ENCODE measurements around the gene PHGDH. TPM values are rescaled to one million over a fixed set of nuclear protein-coding genes. Genes with fewer than 3 reads are reported as not detected.

PHGDH gene
- total RNA-seq, 2 donors from 2014 or later: 185 to 307 TPM

GRCh38 chr1:119676571-119677206 is 35.0 kb upstream of the PHGDH start:
- H3K9me3 ChIP-seq: no peaks in the 10 kb centered on the region
- H3K36me3 ChIP-seq: no peaks in the 10 kb centered on the region
- H3K27ac ChIP-seq: peak overlapping the region; percentile 17 to 62
- H3K27me3 ChIP-seq (replicated peaks; ENCODE audit: insufficient read depth): no peaks in the 10 kb centered on the region
- intact Hi-C loops (cut with DNase I): loop anchor here (10.0 kb wide), 1 partner anchor 302 kb away; no protein-coding TSS in a partner anchor
- no peaks in the 10 kb centered on the region for H3K4me1 ChIP-seq (replicated peaks)
- H3K4me3 ChIP-seq: no peak overlapping the region
- TF ChIP-seq POLR2A (IDR thresholded peaks at IDR 0.05): no peak
- no peak for TF ChIP-seq POLR2AphosphoS5 (IDR thresholded peaks at IDR 0.05)
- TF ChIP-seq, protein P1, sequence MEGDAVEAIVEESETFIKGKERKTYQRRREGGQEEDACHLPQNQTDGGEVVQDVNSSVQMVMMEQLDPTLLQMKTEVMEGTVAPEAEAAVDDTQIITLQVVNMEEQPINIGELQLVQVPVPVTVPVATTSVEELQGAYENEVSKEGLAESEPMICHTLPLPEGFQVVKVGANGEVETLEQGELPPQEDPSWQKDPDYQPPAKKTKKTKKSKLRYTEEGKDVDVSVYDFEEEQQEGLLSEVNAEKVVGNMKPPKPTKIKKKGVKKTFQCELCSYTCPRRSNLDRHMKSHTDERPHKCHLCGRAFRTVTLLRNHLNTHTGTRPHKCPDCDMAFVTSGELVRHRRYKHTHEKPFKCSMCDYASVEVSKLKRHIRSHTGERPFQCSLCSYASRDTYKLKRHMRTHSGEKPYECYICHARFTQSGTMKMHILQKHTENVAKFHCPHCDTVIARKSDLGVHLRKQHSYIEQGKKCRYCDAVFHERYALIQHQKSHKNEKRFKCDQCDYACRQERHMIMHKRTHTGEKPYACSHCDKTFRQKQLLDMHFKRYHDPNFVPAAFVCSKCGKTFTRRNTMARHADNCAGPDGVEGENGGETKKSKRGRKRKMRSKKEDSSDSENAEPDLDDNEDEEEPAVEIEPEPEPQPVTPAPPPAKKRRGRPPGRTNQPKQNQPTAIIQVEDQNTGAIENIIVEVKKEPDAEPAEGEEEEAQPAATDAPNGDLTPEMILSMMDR (IDR thresholded peaks at IDR 0.05): peak in 1 of 4 experiments; percentile 6
- DNase-seq (ENCODE audit: low spot score): no peak
- 91% methylated on average over 8 of the region's 8 CpGs for WGBS

- intact Hi-C loops (cut with DNase I): loop anchor here (10.0 kb wide), 1 partner anchor 304 kb away; no protein-coding TSS in a partner anchor
- 93% methylated on average over 1 of the region's 1 CpG for WGBS
These were observed 32.5 kb upstream of the PHGDH start for GRCh38 chr1:119679223-119679622.

DNA sequence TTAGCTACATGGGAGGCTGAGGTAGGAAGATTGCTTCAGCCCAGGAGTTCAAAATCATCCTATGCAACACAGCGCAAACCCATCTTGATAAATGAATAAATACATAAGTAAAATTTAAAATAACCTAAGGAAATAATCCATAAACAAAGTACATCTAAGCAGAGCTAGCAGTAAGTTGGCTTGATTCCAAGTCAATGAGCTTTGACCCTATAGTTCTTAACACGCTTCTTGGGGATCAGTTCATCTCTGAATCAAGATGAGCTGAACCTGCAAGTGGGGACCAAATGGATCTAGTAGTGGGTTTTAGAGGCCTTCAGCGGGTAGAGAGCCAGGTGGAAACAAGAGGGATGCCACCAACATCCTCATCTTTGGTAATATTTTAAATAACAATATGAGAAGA is 31.5 kb upstream of the PHGDH start:
- WGBS: 94% methylated on average over 3 of the region's 3 CpGs
- intact Hi-C loops (cut with DNase I): no loop called here
- no peak for DNase-seq (ENCODE audit: low spot score)
- no peak for TF ChIP-seq POLR2A (IDR thresholded peaks at IDR 0.05)
- TF ChIP-seq, protein P1 (IDR thresholded peaks at IDR 0.05): no peak
- no peak for TF ChIP-seq POLR2AphosphoS5 (IDR thresholded peaks at IDR 0.05)
- no peak overlapping the region for H3K4me3 ChIP-seq
- no peaks in the 10 kb centered on the region for H3K36me3 ChIP-seq
- H3K9me3 ChIP-seq: no peaks in the 10 kb centered on the region
- no peak overlapping the region for H3K27ac ChIP-seq
- H3K27me3 ChIP-seq (replicated peaks; ENCODE audit: insufficient read depth): no peaks in the 10 kb centered on the region
- no peaks in the 10 kb centered on the region for H3K4me1 ChIP-seq (replicated peaks)

More at GRCh38 chr1:119679223-119679622, 32.5 kb upstream of the PHGDH start:
- TF ChIP-seq POLR2A (IDR thresholded peaks at IDR 0.05) (no peak), POLR2AphosphoS5 (IDR thresholded peaks at IDR 0.05) (no peak)
- TF ChIP-seq, protein P1 (IDR thresholded peaks at IDR 0.05): no peak
- Histone ChIP-seq H3K4me3 (no peak overlapping the region), H3K4me1 (replicated peaks) (no peaks in the 10 kb centered on the region), H3K27ac (no peak overlapping the region), H3K27me3 (replicated peaks; ENCODE audit: insufficient read depth) (no peaks in the 10 kb centered on the region), H3K36me3 (no peaks in the 10 kb centered on the region), H3K9me3 (no peaks in the 10 kb centered on the region)
- DNase-seq (ENCODE audit: low spot score): no peak

DNA sequence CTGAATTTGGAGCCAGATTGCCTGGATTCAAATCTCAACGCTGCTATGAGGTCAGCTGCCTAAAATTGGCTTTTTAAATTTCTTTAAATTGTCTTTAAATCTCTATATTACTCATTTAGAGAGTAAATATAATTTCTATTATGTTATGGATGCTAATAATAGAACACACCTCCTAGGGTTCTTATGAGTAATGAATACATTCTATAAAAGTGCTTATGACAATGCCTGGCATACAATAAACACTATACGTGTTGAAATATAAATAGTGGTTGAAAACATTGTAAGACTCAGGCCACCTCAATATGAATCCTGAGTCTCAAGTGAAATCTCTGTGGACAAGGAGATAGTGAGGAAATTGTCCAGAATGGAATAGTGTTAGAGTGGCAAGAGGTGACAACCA is 31.0 kb upstream of the PHGDH start:
- Histone ChIP-seq H3K36me3 (no peaks in the 10 kb centered on the region), H3K4me1 (replicated peaks) (no peaks in the 10 kb centered on the region), H3K27ac (no peak overlapping the region), H3K27me3 (replicated peaks; ENCODE audit: insufficient read depth) (no peaks in the 10 kb centered on the region), H3K4me3 (no peak overlapping the region), H3K9me3 (no peaks in the 10 kb centered on the region)
- DNase-seq (ENCODE audit: low spot score): no peak
- WGBS: 76% methylated on average over 2 of the region's 2 CpGs
- intact Hi-C loops (cut with DNase I): no loop called here
- TF ChIP-seq, protein P1 (IDR thresholded peaks at IDR 0.05): no peak
- TF ChIP-seq POLR2AphosphoS5 (IDR thresholded peaks at IDR 0.05) (no peak), POLR2A (IDR thresholded peaks at IDR 0.05) (no peak)

- 94% methylated on average over 2 of the region's 2 CpGs for WGBS
- intact Hi-C loops (cut with DNase I): no loop called here
These were observed 30.2 kb upstream of the PHGDH start for GRCh38 chr1:119681560-119681959.

More at GRCh38 chr1:119681560-119681959, 30.2 kb upstream of the PHGDH start:
- Histone ChIP-seq H3K27ac (no peak overlapping the region), H3K36me3 (no peaks in the 10 kb centered on the region), H3K4me3 (no peak overlapping the region), H3K4me1 (replicated peaks) (no peaks in the 10 kb centered on the region), H3K27me3 (replicated peaks; ENCODE audit: insufficient read depth) (no peaks in the 10 kb centered on the region), H3K9me3 (no peaks in the 10 kb centered on the region)
- DNase-seq (ENCODE audit: low spot score): no peak
- TF ChIP-seq POLR2AphosphoS5 (IDR thresholded peaks at IDR 0.05) (no peak), POLR2A (IDR thresholded peaks at IDR 0.05) (no peak)
- TF ChIP-seq, protein P1 (IDR thresholded peaks at IDR 0.05): no peak
